Bronchial epithelial cell (primary cell): ENCODE results near the gene KLF5. TPM values are rescaled to one million over a fixed set of nuclear protein-coding genes. Genes with fewer than 3 reads are reported as not detected.
A peak's percentile ranks its signal among the peaks of the same experiment; 100 is the strongest.

Experiments
- DNase-seq: peaks from one replicate; pipeline ENCODE4 v3.0.0-alpha.2; 2010; ENCODE audit warnings: low read depth
- FAIRE-seq: peaks from 2 replicates; lab custom pipeline; 2011; peaks lifted over from hg19 to GRCh38; lab: Jason Lieb, UNC
- H3K27me3 ChIP-seq: 2 replicates; pipeline ENCODE4 v1.5.1; 2011; ENCODE audit warnings: low read length; ENCODE audit not compliant: control insufficient read depth, insufficient read depth
- H3K36me3 ChIP-seq: 2 replicates; pipeline ENCODE4 v1.5.1; 2011; ENCODE audit warnings: low read length; ENCODE audit not compliant: control insufficient read depth, insufficient read depth
- H3K4me3 ChIP-seq: 2 replicates; pipeline ENCODE4 v1.5.1; 2011; ENCODE audit warnings: mild to moderate bottlenecking, low read depth, low read length, control low read depth
- total RNA-seq: library from RNA; depleted of rRNA; stranded (reverse); fragments of >200 nt; gene quantifications from 2 replicates; pipeline ENCODE4 v1.2.1, GENCODE V29; 2014
- TF ChIP-seq, protein P1 (sequence below): IDR thresholded peaks from 2 replicates; pipeline ENCODE4 v1.5.1; 2011; ENCODE audit warnings: mild to moderate bottlenecking, moderate library complexity, low read length, control low read depth, inconsistent platforms; ENCODE audit not compliant: insufficient read depth, severe bottlenecking

KLF5 gene
- total RNA-seq, 1 donor from 2014 or later = 48.4 TPM

- Histone ChIP-seq H3K4me3 (no peak overlapping the region), H3K27me3 (no peaks in the 10 kb centered on the region), H3K36me3 (peaks cover 3% of the 10 kb centered on the region)
- no peak for FAIRE-seq
- TF ChIP-seq, protein P1, sequence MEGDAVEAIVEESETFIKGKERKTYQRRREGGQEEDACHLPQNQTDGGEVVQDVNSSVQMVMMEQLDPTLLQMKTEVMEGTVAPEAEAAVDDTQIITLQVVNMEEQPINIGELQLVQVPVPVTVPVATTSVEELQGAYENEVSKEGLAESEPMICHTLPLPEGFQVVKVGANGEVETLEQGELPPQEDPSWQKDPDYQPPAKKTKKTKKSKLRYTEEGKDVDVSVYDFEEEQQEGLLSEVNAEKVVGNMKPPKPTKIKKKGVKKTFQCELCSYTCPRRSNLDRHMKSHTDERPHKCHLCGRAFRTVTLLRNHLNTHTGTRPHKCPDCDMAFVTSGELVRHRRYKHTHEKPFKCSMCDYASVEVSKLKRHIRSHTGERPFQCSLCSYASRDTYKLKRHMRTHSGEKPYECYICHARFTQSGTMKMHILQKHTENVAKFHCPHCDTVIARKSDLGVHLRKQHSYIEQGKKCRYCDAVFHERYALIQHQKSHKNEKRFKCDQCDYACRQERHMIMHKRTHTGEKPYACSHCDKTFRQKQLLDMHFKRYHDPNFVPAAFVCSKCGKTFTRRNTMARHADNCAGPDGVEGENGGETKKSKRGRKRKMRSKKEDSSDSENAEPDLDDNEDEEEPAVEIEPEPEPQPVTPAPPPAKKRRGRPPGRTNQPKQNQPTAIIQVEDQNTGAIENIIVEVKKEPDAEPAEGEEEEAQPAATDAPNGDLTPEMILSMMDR = no peak
- DNase-seq = no peak
These were observed 2.2 kb upstream of the KLF5 start for GRCh38 chr13:73056565-73056962.

DNA sequence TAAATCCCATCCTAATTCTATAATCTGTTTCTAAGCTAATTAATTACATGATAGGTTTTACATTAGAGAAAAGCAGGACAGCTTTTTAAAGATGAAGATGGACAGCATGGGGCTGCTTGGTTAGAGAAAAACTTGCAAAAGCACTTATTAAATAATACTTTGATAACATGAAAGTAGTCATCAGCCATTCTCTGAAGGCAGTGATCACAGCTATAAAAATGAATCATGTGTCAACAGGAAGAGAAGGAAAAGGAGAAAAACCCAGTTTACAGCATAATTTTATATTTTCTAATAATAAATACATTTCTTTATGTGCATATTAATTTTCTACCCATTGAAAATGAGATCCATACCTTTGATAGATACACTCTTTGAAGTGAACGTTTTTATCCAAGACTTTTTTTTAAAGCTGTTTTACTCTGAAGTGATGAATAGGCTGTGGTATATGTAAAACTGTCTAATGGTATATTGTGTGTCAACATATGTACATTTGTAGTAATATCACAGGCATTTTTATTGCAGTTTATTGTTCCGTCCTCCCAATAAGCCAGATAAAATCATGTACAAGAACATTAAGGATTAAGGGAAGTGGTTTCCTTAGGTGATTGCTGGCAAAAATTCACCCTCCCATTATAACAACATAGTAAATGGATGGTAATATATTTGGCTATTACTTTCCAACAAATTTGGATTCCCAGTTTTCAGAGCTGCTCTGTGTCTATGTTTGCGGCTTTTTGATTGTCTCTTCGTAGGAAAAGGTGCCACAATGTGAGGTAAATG is 1.3 kb upstream of the KLF5 start:
- Histone ChIP-seq H3K27me3 (no peaks in the 10 kb centered on the region), H3K36me3 (peaks cover 7% of the 10 kb centered on the region), H3K4me3 (peak overlapping the region; percentile 97)
- FAIRE-seq (no peak), DNase-seq (peak; percentile 67)
- TF ChIP-seq, protein P1 = no peak

GRCh38 chr13:73058064-73058313 is 816 bp upstream of the KLF5 start:
- H3K4me3 ChIP-seq = peak overlapping the region; percentile 97
- H3K36me3 ChIP-seq = peaks cover 7% of the 10 kb centered on the region
- no peaks in the 10 kb centered on the region for H3K27me3 ChIP-seq
- TF ChIP-seq, protein P1 = no peak
- no peak for DNase-seq
- no peak for FAIRE-seq

DNA sequence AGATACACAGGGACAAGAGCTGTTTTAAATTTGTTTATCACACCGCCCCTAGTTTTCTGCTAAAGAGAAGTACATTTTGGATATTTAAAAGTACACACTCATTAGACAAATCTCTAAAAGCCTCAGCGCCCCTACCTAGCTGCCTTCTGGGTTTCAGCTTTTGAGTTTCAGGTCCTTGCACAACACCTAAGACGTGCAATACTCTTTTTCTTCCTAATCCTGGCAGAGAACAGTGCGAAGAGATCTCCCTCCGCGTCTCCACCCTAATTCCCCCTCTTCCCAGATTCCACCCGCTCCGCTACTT is 421 bp upstream of the KLF5 start:
- Histone ChIP-seq H3K4me3 (peak overlapping the region; percentile 97), H3K36me3 (peaks cover 9% of the 10 kb centered on the region), H3K27me3 (no peaks in the 10 kb centered on the region)
- no peak for FAIRE-seq
- no peak for DNase-seq
- TF ChIP-seq, protein P1 = no peak

DNA sequence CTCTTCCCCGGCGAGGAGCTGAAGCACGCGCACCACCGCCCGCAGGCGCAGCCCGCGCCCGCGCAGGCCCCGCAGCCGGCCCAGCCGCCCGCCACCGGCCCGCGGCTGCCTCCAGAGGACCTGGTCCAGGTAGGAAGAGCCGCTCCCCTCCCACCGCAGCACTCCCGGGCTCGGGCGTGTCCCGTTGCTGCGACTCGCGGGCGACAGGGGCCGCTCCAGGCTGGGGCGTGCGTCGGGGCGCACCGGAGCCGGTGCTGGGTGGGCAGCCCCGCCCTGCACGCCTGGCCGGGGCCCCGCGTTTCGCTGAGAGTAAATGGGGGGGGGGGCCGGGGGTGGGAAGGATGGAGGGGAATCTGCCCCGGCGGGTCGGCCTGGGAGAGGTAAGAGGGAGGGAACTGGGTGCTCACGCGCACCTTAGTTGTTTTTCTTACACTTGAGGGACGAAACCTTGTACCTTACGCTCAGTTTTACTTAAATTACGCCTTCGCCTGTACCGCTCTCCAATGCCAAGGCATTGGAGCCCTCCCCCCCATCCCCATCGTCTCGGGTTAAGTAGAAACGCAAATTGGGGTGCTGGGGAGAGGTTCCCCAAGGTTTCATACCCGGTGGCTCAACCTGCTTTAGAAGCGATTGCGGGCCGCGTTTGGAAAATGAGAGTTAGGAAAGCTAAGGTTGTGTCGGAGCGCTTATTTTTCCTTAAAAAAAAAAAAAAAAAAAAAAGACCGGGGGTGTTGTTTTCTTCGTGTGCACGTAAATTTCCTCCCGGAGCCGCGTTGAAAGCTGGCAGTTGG is 850 bp downstream of the KLF5 start:
- no peak for FAIRE-seq

More for the DNA sequence above, 850 bp downstream of the KLF5 start:
- Histone ChIP-seq H3K27me3 (no peaks in the 10 kb centered on the region), H3K36me3 (peaks cover 9% of the 10 kb centered on the region), H3K4me3 (peak overlapping the region; percentile 97)
- TF ChIP-seq, protein P1 = peak; percentile 17
- no peak for DNase-seq
